ENCODE results near the gene AKAIN1. TPM values are rescaled to one million over a fixed set of nuclear protein-coding genes. Genes with fewer than 3 reads are reported as not detected.

The AKAIN1 gene, protein sequence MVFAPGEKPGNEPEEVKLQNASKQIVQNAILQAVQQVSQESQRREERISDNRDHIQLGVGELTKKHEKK
- total RNA-seq, result not detected
- polyA plus RNA-seq (2013, experiment 1 of 2), result not detected
- not detected for polyA plus RNA-seq (2013, experiment 2 of 2)
- 0 to 0.14 (median 0) reads per million in 172 experiments for total RNA-seq

DNA sequence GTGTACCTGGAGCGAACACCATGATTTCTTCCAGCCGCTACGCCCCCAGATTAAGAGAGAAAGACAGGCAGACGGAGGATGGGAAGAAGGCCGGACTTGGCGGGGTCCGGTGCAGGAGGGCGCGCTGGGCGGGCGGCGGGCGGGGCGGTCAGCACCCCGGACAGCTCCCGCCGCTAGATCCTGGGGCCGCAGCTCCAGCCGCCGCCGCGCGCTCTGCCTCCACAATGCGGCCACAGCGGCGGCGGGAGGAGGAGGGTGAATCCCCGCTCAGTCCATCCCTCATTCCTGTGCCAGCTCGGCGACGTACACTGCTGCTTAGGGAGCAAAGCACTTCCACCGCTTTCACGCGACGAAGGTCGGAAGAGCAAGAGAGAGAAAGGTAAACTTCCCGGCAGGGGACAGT, at the start of gene AKAIN1:
TSS of gene AKAIN1 (minus strand) at position 226 of the 403 bp plus-strand sequence. CDS start at position 22, 204 bp downstream.
- Mint-ChIP-seq H3K27me3 (peaks cover 74% of the 10 kb centered on the region), H3K4me3 (peak within 1 kb of the TSS; percentile 26), H3K9me3 (no peaks in the 10 kb centered on the region), H3K4me1 (ENCODE audit: low read depth) (peaks cover 13% of the 10 kb centered on the region), H3K36me3 (ENCODE audit: low read depth) (no peaks in the 10 kb centered on the region), H3K27ac (no peak within 1 kb of the TSS)
- DNase-seq (peak in 6 of 14 experiments; percentile 4 to 45 (median 36)), ATAC-seq (ENCODE audit: poor library complexity) (peak; percentile 48)
- TF ChIP-seq, protein P1, sequence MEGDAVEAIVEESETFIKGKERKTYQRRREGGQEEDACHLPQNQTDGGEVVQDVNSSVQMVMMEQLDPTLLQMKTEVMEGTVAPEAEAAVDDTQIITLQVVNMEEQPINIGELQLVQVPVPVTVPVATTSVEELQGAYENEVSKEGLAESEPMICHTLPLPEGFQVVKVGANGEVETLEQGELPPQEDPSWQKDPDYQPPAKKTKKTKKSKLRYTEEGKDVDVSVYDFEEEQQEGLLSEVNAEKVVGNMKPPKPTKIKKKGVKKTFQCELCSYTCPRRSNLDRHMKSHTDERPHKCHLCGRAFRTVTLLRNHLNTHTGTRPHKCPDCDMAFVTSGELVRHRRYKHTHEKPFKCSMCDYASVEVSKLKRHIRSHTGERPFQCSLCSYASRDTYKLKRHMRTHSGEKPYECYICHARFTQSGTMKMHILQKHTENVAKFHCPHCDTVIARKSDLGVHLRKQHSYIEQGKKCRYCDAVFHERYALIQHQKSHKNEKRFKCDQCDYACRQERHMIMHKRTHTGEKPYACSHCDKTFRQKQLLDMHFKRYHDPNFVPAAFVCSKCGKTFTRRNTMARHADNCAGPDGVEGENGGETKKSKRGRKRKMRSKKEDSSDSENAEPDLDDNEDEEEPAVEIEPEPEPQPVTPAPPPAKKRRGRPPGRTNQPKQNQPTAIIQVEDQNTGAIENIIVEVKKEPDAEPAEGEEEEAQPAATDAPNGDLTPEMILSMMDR (IDR thresholded peaks at IDR 0.05), result no peak
- H3K36me3 ChIP-seq (ENCODE audit: insufficient read depth, low read length), result no peaks in the 10 kb centered on the region
- ChIA-PET POLR2A (interaction anchor here (0.9 kb wide), 1 partner anchor 98 kb away, joined by 5 read pairs; the partner anchor contains the start of gene ZBTB14), CTCF (no interaction called here)
- intact Hi-C loops (cut with DNase I, micrococcal nuclease), result no loop called here
- H3K27ac ChIP-seq (ENCODE audit: low read depth in 1 of 2, low read length in 2 of 2), result no peak within 1 kb of the TSS
- peaks cover 0 to 20% of the 10 kb centered on the region in 2 experiments for H3K9me3 ChIP-seq (ENCODE audit: control insufficient read depth in 1 of 2, insufficient read depth in 1 of 2, low read length in 2 of 2)
- H3K4me3 ChIP-seq (ENCODE audit: low read length), result no peak within 1 kb of the TSS
- H3K27me3 ChIP-seq (ENCODE audit: control insufficient read depth in 1 of 2, insufficient read depth in 2 of 2, low read length in 2 of 2), result peaks cover 29 to 38% of the 10 kb centered on the region in 2 experiments
- peaks cover 15% of the 10 kb centered on the region for H3K4me1 ChIP-seq (ENCODE audit: insufficient read depth, low read length)

DNA sequence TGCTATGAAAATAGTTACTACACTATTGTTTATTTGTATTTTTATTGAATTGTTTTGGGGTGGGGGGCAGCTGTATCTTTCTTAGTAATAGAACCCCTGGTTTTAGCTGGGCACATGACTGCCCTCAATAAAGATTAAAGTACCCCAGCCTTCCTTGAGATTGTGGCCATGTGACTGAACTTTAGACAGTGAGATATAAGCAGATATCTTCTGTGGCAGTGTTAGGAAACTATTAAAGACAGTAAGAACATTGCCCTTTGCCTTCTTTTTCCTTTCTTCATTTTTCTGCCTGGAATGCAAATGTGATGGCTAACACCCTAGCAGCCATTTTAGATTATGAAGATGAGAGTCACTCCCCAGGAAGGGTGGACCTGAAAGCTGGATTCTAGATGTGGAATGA, 47.9 kb upstream of the AKAIN1 start:
- no peak overlapping the region for H3K4me3 ChIP-seq (ENCODE audit: low read length)
- H3K27ac ChIP-seq (ENCODE audit: low read depth in 1 of 2, low read length in 2 of 2), result no peak overlapping the region
- intact Hi-C loops (cut with DNase I, micrococcal nuclease), result no loop called here
- Mint-ChIP-seq H3K9me3 (peaks cover 9% of the 10 kb centered on the region), H3K27me3 (no peaks in the 10 kb centered on the region), H3K36me3 (ENCODE audit: low read depth) (peaks cover 46% of the 10 kb centered on the region), H3K4me3 (no peak overlapping the region), H3K4me1 (ENCODE audit: low read depth) (peaks cover 29% of the 10 kb centered on the region), H3K27ac (no peak overlapping the region)
- ATAC-seq (ENCODE audit: poor library complexity) (no peak), DNase-seq (no peak)
- no peaks in the 10 kb centered on the region for H3K27me3 ChIP-seq (ENCODE audit: control insufficient read depth in 1 of 2, insufficient read depth in 2 of 2, low read length in 2 of 2)
- POLR2A ChIA-PET, result interaction anchor here (1.5 to 9.7 kb wide), 3 partner anchors 8 to 50 kb away, joined by 6 to 459 read pairs (median 8); partner anchors contain the start of gene ZBTB14
- peaks cover 21% of the 10 kb centered on the region for H3K36me3 ChIP-seq (ENCODE audit: insufficient read depth, low read length)
- CTCF ChIA-PET, result no interaction called here
- H3K4me1 ChIP-seq (ENCODE audit: insufficient read depth, low read length), result peaks cover 7% of the 10 kb centered on the region
- no peaks in the 10 kb centered on the region for H3K9me3 ChIP-seq (ENCODE audit: control insufficient read depth in 1 of 2, insufficient read depth in 1 of 2, low read length in 2 of 2)
- TF ChIP-seq, protein P1 (IDR thresholded peaks at IDR 0.05), result no peak

DNA sequence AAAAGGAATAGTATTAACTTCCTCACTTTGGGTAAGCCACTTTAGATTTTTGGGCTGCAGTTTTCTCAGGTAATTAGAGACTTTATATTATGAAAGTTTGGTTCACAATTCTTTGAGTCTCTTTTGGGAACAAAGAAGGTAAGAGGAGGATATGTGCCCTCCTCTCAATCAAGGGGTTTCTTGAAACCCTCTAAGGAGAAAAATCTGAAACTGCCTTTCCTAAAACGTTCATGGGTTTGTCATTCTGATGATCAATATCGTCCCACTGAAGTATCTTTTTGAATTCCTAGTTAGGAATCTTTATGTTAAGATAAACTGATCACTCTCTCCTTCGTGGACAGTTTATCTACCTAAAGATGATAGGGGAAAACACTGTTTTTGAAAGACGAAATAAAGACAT, 42.4 kb upstream of the AKAIN1 start:
- H3K4me1 Mint-ChIP-seq (ENCODE audit: low read depth), result peaks cover 64% of the 10 kb centered on the region
- peaks cover 70% of the 10 kb centered on the region for H3K36me3 Mint-ChIP-seq (ENCODE audit: low read depth)
- intact Hi-C loops (cut with DNase I, micrococcal nuclease), result loop anchor here (2.0 to 5.0 kb wide), 3 partner anchors 55 to 82 kb away; partner anchors contain the start of gene ZBTB14 (in 1 of the 2)
- no peaks in the 10 kb centered on the region for H3K27me3 ChIP-seq (ENCODE audit: control insufficient read depth in 1 of 2, insufficient read depth in 2 of 2, low read length in 2 of 2)
- peak overlapping the region; percentile 94 for H3K4me3 Mint-ChIP-seq
- peaks cover 25% of the 10 kb centered on the region for H3K4me1 ChIP-seq (ENCODE audit: insufficient read depth, low read length)
- TF ChIP-seq, protein P1 (IDR thresholded peaks at IDR 0.05), result no peak
- ChIA-PET CTCF (no interaction called here), POLR2A (interaction anchor here (9.7 kb wide), 1 partner anchor 55 kb away, joined by 459 read pairs; the partner anchor contains the start of gene ZBTB14)
- H3K27me3 Mint-ChIP-seq, result no peaks in the 10 kb centered on the region
- H3K27ac Mint-ChIP-seq, result peak overlapping the region; percentile 99
- peaks cover 9% of the 10 kb centered on the region for H3K9me3 Mint-ChIP-seq
- DNase-seq (no peak), ATAC-seq (ENCODE audit: poor library complexity) (no peak)
- no peaks in the 10 kb centered on the region for H3K9me3 ChIP-seq (ENCODE audit: control insufficient read depth in 1 of 2, insufficient read depth in 1 of 2, low read length in 2 of 2)
- no peak overlapping the region for H3K4me3 ChIP-seq (ENCODE audit: low read length)
- no peak overlapping the region for H3K27ac ChIP-seq (ENCODE audit: low read depth in 1 of 2, low read length in 2 of 2)
- peaks cover 21% of the 10 kb centered on the region for H3K36me3 ChIP-seq (ENCODE audit: insufficient read depth, low read length)

Measured in CD4-positive, alpha-beta T cell (primary cell).